CD4-positive, alpha-beta T cell treated with Interleukin-2 at 100 ng/mL for 4 hours (primary cell): Measurements from ENCODE around the gene MIF.
"Not testable (repeated sequence)": the region's sequence is repeated elsewhere in the genome, so short reads cannot be mapped to it uniquely, and the experiment has no call there.

Experiments
- DNase-seq: peaks from one replicate; pipeline ENCODE4 v3.0.0-alpha.2; 2020; ENCODE audit warnings: low spot score

The MIF gene

GRCh38 chr22:23893945-23894709 is at the start of gene MIF:
Gene MIF, plus strand, starts transcription at chr22:23894383. Its CDS starts 92 bp downstream, at chr22:23894475.
- DNase-seq = peak; percentile 95

- DNase-seq = no peak
Observed at GRCh38 chr22:23844739-23845202, 49.4 kb upstream of the MIF start.

- no peak for DNase-seq
Observed at GRCh38 chr22:23845265-23846080, 48.7 kb upstream of the MIF start.

GRCh38 chr22:23846081-23846469 is 48.1 kb upstream of the MIF start:
- no peak for DNase-seq

- DNase-seq = no peak
Observed at GRCh38 chr22:23847310-23847920, 46.8 kb upstream of the MIF start.

GRCh38 chr22:23847991-23848864 is 46.0 kb upstream of the MIF start:
- no peak for DNase-seq

GRCh38 chr22:23849009-23850006 is 44.9 kb upstream of the MIF start:
- DNase-seq = peak; percentile 86

- DNase-seq = no peak
Observed at GRCh38 chr22:23850136-23850611, 44.0 kb upstream of the MIF start.

GRCh38 chr22:23856721-23857605 is 37.2 kb upstream of the MIF start:
- no peak for DNase-seq

- peak; percentile 96 for DNase-seq
Observed at GRCh38 chr22:23857606-23858483, 36.3 kb upstream of the MIF start, which contains the start of gene SLC2A11. Gene SLC2A11, plus strand, starts transcription at chr22:23857875. Its CDS starts 125 bp downstream, at chr22:23858000.

GRCh38 chr22:23858484-23858815 is 35.7 kb upstream of the MIF start:
- DNase-seq = no peak

- no peak for DNase-seq
Observed at GRCh38 chr22:23859201-23859600, 35.0 kb upstream of the MIF start.

- not testable (repeated sequence) for DNase-seq
Observed at GRCh38 chr22:23860187-23860586, 34.0 kb upstream of the MIF start.

- peak; percentile 32 for DNase-seq
Observed at GRCh38 chr22:23862103-23862502, 32.1 kb upstream of the MIF start.

GRCh38 chr22:23864499-23865154 is 29.6 kb upstream of the MIF start:
- DNase-seq = not testable (repeated sequence)

GRCh38 chr22:23868580-23868979 is 25.6 kb upstream of the MIF start:
- DNase-seq = no peak

GRCh38 chr22:23874871-23875270 is 19.3 kb upstream of the MIF start:
- DNase-seq = no peak

GRCh38 chr22:23875801-23876200 is 18.4 kb upstream of the MIF start:
- DNase-seq = no peak
